ENCODE measurements around the gene MYO10.

The MYO10 gene

DNA sequence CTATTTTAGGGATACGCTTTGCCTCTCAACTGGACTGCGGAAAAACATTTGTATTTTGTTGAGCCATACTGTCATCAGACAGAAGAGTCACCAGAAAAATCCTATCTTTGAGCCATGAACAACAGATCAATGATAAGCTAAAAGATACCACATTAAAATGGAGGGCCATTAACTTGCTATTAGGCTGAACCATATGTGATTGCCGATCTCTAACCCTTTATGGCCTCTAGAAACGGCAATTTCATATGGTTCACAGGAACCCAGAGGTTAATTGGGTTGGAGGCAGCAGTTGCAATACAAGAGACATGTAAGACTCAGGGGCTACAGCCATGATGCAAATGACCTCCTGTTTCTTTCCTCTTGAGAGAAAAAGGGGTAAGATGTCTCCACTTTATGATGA, 69.8 kb downstream of the MYO10 start:
- Histone ChIP-seq H3K27me3 (ENCODE audit: control insufficient read depth, insufficient read depth, low read length) (no peaks in the 10 kb centered on the region), H3K79me2 (no peaks in the 10 kb centered on the region), H3K4me2 (ENCODE audit: low read length) (no peak overlapping the region), H3K27ac (no peak overlapping the region), H3K4me1 (no peaks in the 10 kb centered on the region), H3K4me3 (ENCODE audit: low read depth, low read length) (no peak overlapping the region), H3K36me3 (ENCODE audit: control insufficient read depth, insufficient read depth, low read length) (no peaks in the 10 kb centered on the region), H3K9me3 (ENCODE audit: control insufficient read depth, low read length) (no peaks in the 10 kb centered on the region), H2AFZ (no peak overlapping the region), H3K9ac (no peak overlapping the region)
- no peak for TF ChIP-seq CTCF (IDR thresholded peaks at IDR 0.05)

DNA sequence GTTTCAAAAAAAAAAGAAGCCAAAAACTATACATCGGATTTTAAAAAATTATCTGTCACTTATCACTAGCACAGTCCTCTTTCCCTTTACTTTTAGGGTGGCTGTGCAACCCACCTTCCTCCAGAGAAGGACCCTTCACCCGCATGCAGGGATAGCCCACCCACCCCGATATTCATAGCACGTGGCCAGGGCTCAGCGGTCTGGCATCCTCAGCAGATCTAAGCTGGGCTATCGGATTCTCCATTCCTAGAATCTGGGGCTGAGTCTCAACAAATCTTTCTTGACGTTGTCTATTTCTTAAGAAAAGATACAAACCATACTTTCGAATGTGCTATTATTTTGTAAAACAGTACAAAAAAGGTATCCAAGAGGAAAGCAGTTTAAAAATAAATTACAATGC, 70.9 kb downstream of the MYO10 start:
- Histone ChIP-seq H3K4me3 (ENCODE audit: low read depth, low read length) (no peak overlapping the region), H3K9me3 (ENCODE audit: control insufficient read depth, low read length) (no peaks in the 10 kb centered on the region), H3K4me1 (no peaks in the 10 kb centered on the region), H2AFZ (no peak overlapping the region), H3K79me2 (no peaks in the 10 kb centered on the region), H3K36me3 (ENCODE audit: control insufficient read depth, insufficient read depth, low read length) (no peaks in the 10 kb centered on the region), H3K27ac (no peak overlapping the region), H3K27me3 (ENCODE audit: control insufficient read depth, insufficient read depth, low read length) (no peaks in the 10 kb centered on the region), H3K9ac (no peak overlapping the region), H3K4me2 (ENCODE audit: low read length) (no peak overlapping the region)
- TF ChIP-seq CTCF (IDR thresholded peaks at IDR 0.05) = no peak

DNA sequence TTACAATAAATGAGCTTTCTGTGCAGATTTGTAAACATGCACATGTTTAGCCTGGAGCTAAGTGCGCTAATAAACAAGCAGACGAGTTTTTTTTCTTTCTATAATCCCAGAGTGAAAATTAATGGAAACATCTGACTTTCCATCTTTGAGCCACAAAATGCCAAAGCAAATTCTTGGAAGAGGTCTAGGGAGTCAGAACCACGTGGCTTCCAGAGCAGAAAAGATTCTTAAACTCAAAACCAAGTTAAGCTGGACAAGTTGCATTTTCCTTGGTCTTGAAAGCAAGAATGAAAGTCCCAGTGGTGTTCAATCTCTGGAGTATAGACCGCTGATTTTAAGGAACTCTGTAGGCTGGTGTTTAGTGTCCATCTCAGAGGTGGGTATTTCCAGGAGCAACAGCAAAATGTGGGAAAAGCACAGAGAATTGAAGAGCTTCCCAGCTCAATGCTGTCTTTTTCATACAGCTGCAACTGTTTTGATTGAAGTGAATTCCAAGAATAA, 71.4 kb downstream of the MYO10 start:
- Histone ChIP-seq H3K79me2 (no peaks in the 10 kb centered on the region), H3K36me3 (ENCODE audit: control insufficient read depth, insufficient read depth, low read length) (no peaks in the 10 kb centered on the region), H3K27ac (no peak overlapping the region), H3K4me3 (ENCODE audit: low read depth, low read length) (no peak overlapping the region), H3K4me2 (ENCODE audit: low read length) (no peak overlapping the region), H2AFZ (no peak overlapping the region), H3K27me3 (ENCODE audit: control insufficient read depth, insufficient read depth, low read length) (no peaks in the 10 kb centered on the region), H3K4me1 (no peaks in the 10 kb centered on the region), H3K9me3 (ENCODE audit: control insufficient read depth, low read length) (no peaks in the 10 kb centered on the region), H3K9ac (no peak overlapping the region)
- no peak for TF ChIP-seq CTCF (IDR thresholded peaks at IDR 0.05)

DNA sequence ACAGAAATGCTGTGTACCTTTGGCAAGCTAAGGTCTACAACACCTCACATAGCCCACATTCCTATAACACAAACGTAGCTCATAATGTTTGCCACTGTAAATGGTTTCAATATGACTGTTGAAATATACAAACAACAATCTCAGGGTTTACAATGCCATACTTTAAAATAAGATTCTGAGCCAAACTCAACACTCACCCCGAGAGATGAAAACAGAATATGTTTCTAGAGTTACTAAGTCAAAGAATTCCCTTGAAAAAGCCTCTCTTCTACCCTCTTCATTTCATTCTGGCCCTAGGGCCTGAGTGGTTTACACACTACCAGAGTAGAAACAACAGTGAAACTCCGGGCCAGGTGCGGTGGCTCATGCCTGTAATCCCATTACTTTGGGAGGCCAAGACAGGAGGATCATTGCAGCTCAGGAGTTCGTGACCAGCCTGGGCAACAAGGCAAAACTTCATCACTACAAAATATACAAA, 72.6 kb downstream of the MYO10 start:
- no peak for TF ChIP-seq CTCF (IDR thresholded peaks at IDR 0.05)
- Histone ChIP-seq H3K27me3 (ENCODE audit: control insufficient read depth, insufficient read depth, low read length) (no peaks in the 10 kb centered on the region), H3K27ac (no peak overlapping the region), H3K9me3 (ENCODE audit: control insufficient read depth, low read length) (no peaks in the 10 kb centered on the region), H3K9ac (no peak overlapping the region), H3K4me1 (no peaks in the 10 kb centered on the region), H2AFZ (no peak overlapping the region), H3K4me3 (ENCODE audit: low read depth, low read length) (no peak overlapping the region), H3K79me2 (no peaks in the 10 kb centered on the region), H3K4me2 (ENCODE audit: low read length) (no peak overlapping the region), H3K36me3 (ENCODE audit: control insufficient read depth, insufficient read depth, low read length) (no peaks in the 10 kb centered on the region)

GRCh38 chr5:16862777-16863176, 73.3 kb downstream of the MYO10 start:
- Histone ChIP-seq H3K4me2 (ENCODE audit: low read length) (no peak overlapping the region), H3K9ac (no peak overlapping the region), H2AFZ (no peak overlapping the region), H3K4me1 (no peaks in the 10 kb centered on the region), H3K27ac (no peak overlapping the region), H3K27me3 (ENCODE audit: control insufficient read depth, insufficient read depth, low read length) (no peaks in the 10 kb centered on the region), H3K9me3 (ENCODE audit: control insufficient read depth, low read length) (no peaks in the 10 kb centered on the region), H3K4me3 (ENCODE audit: low read depth, low read length) (no peak overlapping the region), H3K79me2 (no peaks in the 10 kb centered on the region), H3K36me3 (ENCODE audit: control insufficient read depth, insufficient read depth, low read length) (no peaks in the 10 kb centered on the region)
- TF ChIP-seq CTCF (IDR thresholded peaks at IDR 0.05) = no peak
